DOHH2 (cell line): Measurements from ENCODE around the gene LRRC40.

Experiments
- EZH2phosphoT487 ChIP-seq: fragments of 200-600 bp; sonication (generic); IDR thresholded peaks from 2 replicates; pipeline ENCODE4 v1.6.1; 2017; ENCODE audit warnings: borderline replicate concordance, mild to moderate bottlenecking, antibody characterized with exemption, low read length, moderate library complexity, mixed read lengths
- TF ChIP-seq, protein P1 (sequence below): fragments of 200-600 bp; sonication (generic); IDR thresholded peaks from one replicate; pipeline ENCODE4 v1.5.1; 2014; ENCODE audit warnings: antibody characterized with exemption, mild to moderate bottlenecking, low read depth, low read length; ENCODE audit not compliant: poor library complexity, severe bottlenecking

DNA sequence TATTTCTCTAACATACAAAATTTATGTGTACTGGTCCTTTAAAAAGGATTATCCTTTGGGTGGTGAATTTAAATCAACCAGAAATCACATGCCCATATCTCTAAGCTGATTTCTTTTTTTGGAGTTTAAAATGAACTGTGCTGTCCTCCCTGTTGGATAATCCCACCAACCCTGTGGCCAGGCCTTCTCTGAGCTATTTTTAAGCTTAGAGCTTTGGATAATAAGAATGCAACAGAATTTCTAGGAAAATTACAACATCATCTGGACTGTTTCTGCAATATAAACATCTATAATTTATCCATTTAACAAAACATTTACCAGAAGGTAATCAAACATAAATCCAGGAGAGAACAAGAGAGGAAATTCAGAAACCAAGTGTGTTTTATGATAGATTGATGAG is 88.3 kb downstream of the LRRC40 start:
- TF ChIP-seq, protein P1, sequence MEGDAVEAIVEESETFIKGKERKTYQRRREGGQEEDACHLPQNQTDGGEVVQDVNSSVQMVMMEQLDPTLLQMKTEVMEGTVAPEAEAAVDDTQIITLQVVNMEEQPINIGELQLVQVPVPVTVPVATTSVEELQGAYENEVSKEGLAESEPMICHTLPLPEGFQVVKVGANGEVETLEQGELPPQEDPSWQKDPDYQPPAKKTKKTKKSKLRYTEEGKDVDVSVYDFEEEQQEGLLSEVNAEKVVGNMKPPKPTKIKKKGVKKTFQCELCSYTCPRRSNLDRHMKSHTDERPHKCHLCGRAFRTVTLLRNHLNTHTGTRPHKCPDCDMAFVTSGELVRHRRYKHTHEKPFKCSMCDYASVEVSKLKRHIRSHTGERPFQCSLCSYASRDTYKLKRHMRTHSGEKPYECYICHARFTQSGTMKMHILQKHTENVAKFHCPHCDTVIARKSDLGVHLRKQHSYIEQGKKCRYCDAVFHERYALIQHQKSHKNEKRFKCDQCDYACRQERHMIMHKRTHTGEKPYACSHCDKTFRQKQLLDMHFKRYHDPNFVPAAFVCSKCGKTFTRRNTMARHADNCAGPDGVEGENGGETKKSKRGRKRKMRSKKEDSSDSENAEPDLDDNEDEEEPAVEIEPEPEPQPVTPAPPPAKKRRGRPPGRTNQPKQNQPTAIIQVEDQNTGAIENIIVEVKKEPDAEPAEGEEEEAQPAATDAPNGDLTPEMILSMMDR = no peak
- no peak for TF ChIP-seq EZH2phosphoT487
